HG02870 (cell line): Measurements from ENCODE around the gene APOD.

ENCODE experiments used
- ATAC-seq: cut with Tn5 transposase; IDR thresholded peaks from one replicate; pipeline ENCODE4 v1.9.1; 2021; ENCODE audit warnings: mild to moderate bottlenecking, moderate library complexity; ENCODE audit not compliant: unreplicated experiment

APOD gene

GRCh38 chr3:195531683-195532082, 52.1 kb downstream of the APOD start:
- no peak for ATAC-seq

- no peak for ATAC-seq
Observed at GRCh38 chr3:195526492-195526891, 57.2 kb downstream of the APOD start.

- ATAC-seq, result no peak
Observed at GRCh38 chr3:195524171-195524896, 59.4 kb downstream of the APOD start.

- ATAC-seq, result no peak
Observed at GRCh38 chr3:195522254-195523023, 61.3 kb downstream of the APOD start.
